ENCODE data around the gene CYB5A. TPM values are rescaled to one million over a fixed set of nuclear protein-coding genes. Genes with fewer than 3 reads are reported as not detected.

CYB5A gene
- total RNA-seq, 1 donor from 2014 or later: 84.1 TPM

- DNase-seq (ENCODE audit: low read depth): peak; percentile 61
- no peaks in the 10 kb centered on the region for H3K27me3 ChIP-seq (ENCODE audit: control insufficient read depth, insufficient read depth, low read length)
- no peak for TF ChIP-seq CTCF (IDR thresholded peaks at IDR 0.05; ENCODE audit: insufficient read depth, low read length, poor library complexity, severe bottlenecking)
- H3K4me3 ChIP-seq (ENCODE audit: low read depth, low read length): no peak overlapping the region
- no peaks in the 10 kb centered on the region for H3K36me3 ChIP-seq (ENCODE audit: control insufficient read depth, insufficient read depth, low read length)
Observed at GRCh38 chr18:74316257-74317170, 24.8 kb upstream of the CYB5A start.

GRCh38 chr18:74315464-74316256 lies 23.9 kb upstream of the CYB5A start, which contains the start of gene C18orf63:
Gene C18orf63 (plus strand): TSS chr18:74315839. CDS start chr18:74317866, 2,027 bp downstream.
- no peaks in the 10 kb centered on the region for H3K27me3 ChIP-seq (ENCODE audit: control insufficient read depth, insufficient read depth, low read length)
- no peak for TF ChIP-seq CTCF (IDR thresholded peaks at IDR 0.05; ENCODE audit: insufficient read depth, low read length, poor library complexity, severe bottlenecking)
- H3K4me3 ChIP-seq (ENCODE audit: low read depth, low read length): no peak within 1 kb of the TSS
- no peak for DNase-seq (ENCODE audit: low read depth)
- no peaks in the 10 kb centered on the region for H3K36me3 ChIP-seq (ENCODE audit: control insufficient read depth, insufficient read depth, low read length)

GRCh38 chr18:74314759-74315463 lies 23.1 kb upstream of the CYB5A start:
- no peaks in the 10 kb centered on the region for H3K36me3 ChIP-seq (ENCODE audit: control insufficient read depth, insufficient read depth, low read length)
- no peak for DNase-seq (ENCODE audit: low read depth)
- H3K27me3 ChIP-seq (ENCODE audit: control insufficient read depth, insufficient read depth, low read length): no peaks in the 10 kb centered on the region
- no peak for TF ChIP-seq CTCF (IDR thresholded peaks at IDR 0.05; ENCODE audit: insufficient read depth, low read length, poor library complexity, severe bottlenecking)
- no peak overlapping the region for H3K4me3 ChIP-seq (ENCODE audit: low read depth, low read length)

- no peak for TF ChIP-seq CTCF (IDR thresholded peaks at IDR 0.05; ENCODE audit: insufficient read depth, low read length, poor library complexity, severe bottlenecking)
- no peak overlapping the region for H3K4me3 ChIP-seq (ENCODE audit: low read depth, low read length)
- DNase-seq (ENCODE audit: low read depth): no peak
- H3K36me3 ChIP-seq (ENCODE audit: control insufficient read depth, insufficient read depth, low read length): no peaks in the 10 kb centered on the region
- no peaks in the 10 kb centered on the region for H3K27me3 ChIP-seq (ENCODE audit: control insufficient read depth, insufficient read depth, low read length)
Observed at GRCh38 chr18:74311000-74311399, 19.2 kb upstream of the CYB5A start.

- Histone ChIP-seq H3K4me3 (ENCODE audit: low read depth, low read length) (no peak overlapping the region), H3K27me3 (ENCODE audit: control insufficient read depth, insufficient read depth, low read length) (no peaks in the 10 kb centered on the region), H3K36me3 (ENCODE audit: control insufficient read depth, insufficient read depth, low read length) (no peaks in the 10 kb centered on the region)
- TF ChIP-seq CTCF (IDR thresholded peaks at IDR 0.05; ENCODE audit: insufficient read depth, low read length, poor library complexity, severe bottlenecking): peak; percentile 43
- no peak for DNase-seq (ENCODE audit: low read depth)
Observed at GRCh38 chr18:74310411-74310810, 18.6 kb upstream of the CYB5A start.

Data from kidney epithelial cell (primary cell).